Natural killer cell (primary cell): ENCODE results near the gene PRIMA1. TPM values are rescaled to one million over a fixed set of nuclear protein-coding genes. Genes with fewer than 3 reads are reported as not detected.

Source experiments
- ATAC-seq, 3 donors: fragments of 150-1000 bp in 2 of 3; fragments of 200-7000 bp in 1 of 3; cut with Tn5 transposase; 1 replicate in 1 of 3; 2 replicates in 2 of 3; pipeline ENCODE4 v1.10.0; 2021; ENCODE audit warnings: mild to moderate bottlenecking in 2 of 3, moderate library complexity in 2 of 3
- DNase-seq, 2 donors: peaks; one replicate each; pipeline versions ENCODE4 v3.0.0 to v3.0.0-alpha.2; 2013 to 2021; ENCODE audit warnings: mixed read lengths in 1 of 2
- H3K27ac ChIP-seq: one replicate; pipeline ENCODE4 v1.5.1; 2013; ENCODE audit warnings: mild to moderate bottlenecking, low read length
- H3K27me3 ChIP-seq: one replicate; pipeline ENCODE4 v1.6.1; 2013; ENCODE audit warnings: low read length; ENCODE audit not compliant: control insufficient read depth, insufficient read depth
- H3K36me3 ChIP-seq: one replicate; pipeline ENCODE4 v1.6.1; 2013; ENCODE audit warnings: low read length; ENCODE audit not compliant: control insufficient read depth, insufficient read depth
- H3K4me1 ChIP-seq: one replicate; pipeline ENCODE4 v1.6.1; 2013; ENCODE audit warnings: low read length; ENCODE audit not compliant: control insufficient read depth, insufficient read depth
- H3K4me3 ChIP-seq: one replicate; pipeline ENCODE4 v1.5.1; 2013; ENCODE audit warnings: low read length
- H3K9me3 ChIP-seq: one replicate; pipeline ENCODE4 v1.6.1; 2013; ENCODE audit warnings: low read length; ENCODE audit not compliant: control insufficient read depth, insufficient read depth
- H3K27ac Mint-ChIP-seq, 2 donors: one replicate each; pipeline ENCODE4 v1.8.0; 2022; ENCODE audit warnings: mild to moderate bottlenecking in 2 of 2, mixed read lengths in 2 of 2, moderate library complexity in 1 of 2
- H3K27me3 Mint-ChIP-seq, 2 donors: one replicate each; pipeline ENCODE4 v1.8.0; 2022; ENCODE audit warnings: low read depth in 2 of 2, mixed read lengths in 2 of 2
- H3K36me3 Mint-ChIP-seq: one replicate; pipeline ENCODE4 v1.8.0; 2022; ENCODE audit warnings: mixed read lengths
- H3K4me1 Mint-ChIP-seq, 2 donors: one replicate each; pipeline ENCODE4 v1.8.0; 2022; ENCODE audit warnings: mixed read lengths in 2 of 2
- H3K4me3 Mint-ChIP-seq: one replicate; pipeline ENCODE4 v1.8.0; 2022; ENCODE audit warnings: mild to moderate bottlenecking, moderate library complexity, mixed read lengths
- H3K9me3 Mint-ChIP-seq, 2 donors: one replicate each; pipeline ENCODE4 v1.8.0; 2022; ENCODE audit warnings: mixed read lengths in 2 of 2
- WGBS: methylation state at CpG from one replicate; pipeline ENCODE4 v1.1.7; 2013; ENCODE audit warnings: missing lambda C conversion rate; ENCODE audit not compliant: insufficient coverage; 5-methylcytosine and 5-hydroxymethylcytosine counted together
- intact Hi-C: fragments of 100-400 bp; cut with micrococcal nuclease; formaldehyde crosslinking; loops from one replicate; pipeline ENCODE4 v1.14.2; 2022
- total RNA-seq, 4 donors: library from RNA; stranded (reverse); fragments of 120-200 nt in 1 of 4; gene quantifications; one replicate each; pipeline versions ENCODE4 v1.2.3 to v1.2.4, GENCODE V29; 2013 to 2022
- TF ChIP-seq, protein P1 (sequence below): fragments of 200-600 bp; IDR thresholded peaks from one replicate; pipeline ENCODE4 v1.8.0; 2022; ENCODE audit warnings: antibody characterized with exemption

PRIMA1 gene
- total RNA-seq, 3 donors from 2014 or later (not counting 1 experiment from before 2014, with no cell fraction given): not detected

DNA sequence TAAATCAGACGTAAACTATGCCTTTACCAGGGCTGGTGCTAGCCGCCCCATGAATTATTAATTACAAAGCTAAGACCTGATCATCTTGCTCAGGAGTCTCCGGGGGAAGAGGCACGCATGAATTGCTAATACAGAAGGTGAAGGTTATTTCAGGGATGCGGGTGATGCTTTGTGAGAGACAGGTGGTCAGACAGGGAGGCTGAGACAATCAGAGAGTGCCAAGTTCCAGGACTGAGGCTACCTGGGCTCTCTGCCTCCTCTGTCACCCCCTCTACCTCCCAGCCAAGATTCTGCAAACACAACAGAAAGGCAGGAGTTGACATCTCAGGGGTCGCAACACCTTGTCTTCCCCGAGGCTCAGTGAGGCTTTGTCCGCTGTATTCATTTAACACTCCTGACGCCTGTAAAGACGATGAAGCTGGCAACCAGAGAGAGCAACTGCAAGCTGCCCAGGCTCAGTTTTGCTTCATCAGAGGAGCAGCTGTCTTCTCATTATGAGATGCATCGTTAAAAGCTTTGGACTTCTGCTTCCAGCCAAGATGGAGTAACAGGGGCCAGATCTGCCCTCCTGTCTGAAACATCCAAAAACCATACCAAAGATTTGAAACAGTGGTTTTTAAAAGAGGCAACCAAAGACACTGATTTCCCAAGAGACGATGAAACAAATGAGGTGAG is 46.6 kb downstream of the PRIMA1 start:
- no peak for ATAC-seq
- Histone ChIP-seq H3K9me3 (no peaks in the 10 kb centered on the region), H3K27me3 (no peaks in the 10 kb centered on the region), H3K27ac (no peak overlapping the region), H3K36me3 (no peaks in the 10 kb centered on the region), H3K4me3 (no peak overlapping the region), H3K4me1 (peaks cover 17% of the 10 kb centered on the region)
- 91% methylated on average over 12 of the region's 12 CpGs for WGBS
- Mint-ChIP-seq H3K27ac (no peak overlapping the region), H3K36me3 (no peaks in the 10 kb centered on the region), H3K27me3 (peaks cover 11 to 28% of the 10 kb centered on the region in 2 donors), H3K4me3 (no peak overlapping the region), H3K9me3 (no peaks in the 10 kb centered on the region), H3K4me1 (no peaks in the 10 kb centered on the region)
- DNase-seq: no peak
- TF ChIP-seq, protein P1, sequence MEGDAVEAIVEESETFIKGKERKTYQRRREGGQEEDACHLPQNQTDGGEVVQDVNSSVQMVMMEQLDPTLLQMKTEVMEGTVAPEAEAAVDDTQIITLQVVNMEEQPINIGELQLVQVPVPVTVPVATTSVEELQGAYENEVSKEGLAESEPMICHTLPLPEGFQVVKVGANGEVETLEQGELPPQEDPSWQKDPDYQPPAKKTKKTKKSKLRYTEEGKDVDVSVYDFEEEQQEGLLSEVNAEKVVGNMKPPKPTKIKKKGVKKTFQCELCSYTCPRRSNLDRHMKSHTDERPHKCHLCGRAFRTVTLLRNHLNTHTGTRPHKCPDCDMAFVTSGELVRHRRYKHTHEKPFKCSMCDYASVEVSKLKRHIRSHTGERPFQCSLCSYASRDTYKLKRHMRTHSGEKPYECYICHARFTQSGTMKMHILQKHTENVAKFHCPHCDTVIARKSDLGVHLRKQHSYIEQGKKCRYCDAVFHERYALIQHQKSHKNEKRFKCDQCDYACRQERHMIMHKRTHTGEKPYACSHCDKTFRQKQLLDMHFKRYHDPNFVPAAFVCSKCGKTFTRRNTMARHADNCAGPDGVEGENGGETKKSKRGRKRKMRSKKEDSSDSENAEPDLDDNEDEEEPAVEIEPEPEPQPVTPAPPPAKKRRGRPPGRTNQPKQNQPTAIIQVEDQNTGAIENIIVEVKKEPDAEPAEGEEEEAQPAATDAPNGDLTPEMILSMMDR: no peak
- intact Hi-C loops: no loop called here

DNA sequence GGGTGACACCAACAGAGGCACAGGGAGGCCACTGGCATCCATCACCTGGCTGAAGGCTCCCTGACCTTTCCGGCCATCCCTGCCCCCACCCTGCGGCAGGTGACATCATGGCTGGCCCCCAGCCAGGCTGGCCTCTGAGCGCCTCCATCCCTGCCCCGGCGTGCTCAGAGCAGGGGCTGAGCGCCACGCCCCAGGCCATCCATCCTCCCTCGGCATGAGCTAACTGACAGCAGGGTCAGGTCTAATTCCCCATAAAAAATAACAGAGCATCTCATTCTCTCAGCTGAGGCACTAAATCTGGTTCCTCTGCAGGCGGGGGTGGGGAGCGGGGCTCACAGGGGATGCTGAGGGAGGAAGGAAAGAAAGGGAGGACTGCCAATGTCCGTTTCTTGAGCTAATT is 50.7 kb downstream of the PRIMA1 start:
- Histone ChIP-seq H3K9me3 (no peaks in the 10 kb centered on the region), H3K4me1 (no peaks in the 10 kb centered on the region), H3K36me3 (no peaks in the 10 kb centered on the region), H3K4me3 (no peak overlapping the region), H3K27ac (no peak overlapping the region), H3K27me3 (no peaks in the 10 kb centered on the region)
- intact Hi-C loops: no loop called here
- peaks cover 9 to 29% of the 10 kb centered on the region in 2 donors for H3K27me3 Mint-ChIP-seq
- TF ChIP-seq, protein P1: no peak
- no peaks in the 10 kb centered on the region for H3K9me3 Mint-ChIP-seq
- H3K27ac Mint-ChIP-seq: no peak overlapping the region
- H3K36me3 Mint-ChIP-seq: no peaks in the 10 kb centered on the region
- H3K4me3 Mint-ChIP-seq: no peak overlapping the region
- H3K4me1 Mint-ChIP-seq: no peaks in the 10 kb centered on the region
- 83% methylated on average over 11 of the region's 11 CpGs for WGBS
- ATAC-seq (no peak), DNase-seq (no peak)

DNA sequence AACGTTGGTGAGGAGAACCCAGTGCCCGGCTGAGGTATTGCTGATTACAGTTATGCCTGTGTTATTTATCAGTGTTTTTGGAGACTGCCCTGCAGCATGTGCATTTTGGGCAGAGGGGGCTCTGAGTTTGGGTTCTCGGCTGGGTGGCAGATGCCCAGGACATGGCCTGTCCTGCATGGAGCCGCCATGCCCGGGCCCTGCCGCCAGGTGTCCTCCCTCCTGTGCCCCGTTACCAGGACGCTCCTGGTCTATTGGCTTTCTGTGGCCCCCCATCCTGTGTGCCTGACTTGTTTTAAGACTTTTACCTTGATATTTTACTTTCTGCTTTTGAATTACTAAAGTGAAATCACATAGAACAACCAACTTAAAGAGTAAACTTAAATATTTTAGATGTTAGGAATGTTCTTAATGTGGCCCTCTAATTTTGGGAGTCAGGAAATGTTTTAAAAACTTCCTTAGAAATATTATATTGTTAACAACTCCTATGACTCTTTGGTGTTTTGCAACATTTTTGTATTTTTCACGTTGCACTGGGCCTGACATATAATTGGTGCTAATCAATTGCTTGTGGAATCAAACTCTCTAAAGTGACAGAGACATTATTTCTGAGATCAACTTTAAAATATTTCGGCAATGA is 51.8 kb downstream of the PRIMA1 start:
- no peak overlapping the region for H3K27ac Mint-ChIP-seq
- DNase-seq (no peak), ATAC-seq (no peak)
- TF ChIP-seq, protein P1: no peak
- no peaks in the 10 kb centered on the region for H3K36me3 ChIP-seq
- no peaks in the 10 kb centered on the region for H3K9me3 ChIP-seq
- H3K36me3 Mint-ChIP-seq: no peaks in the 10 kb centered on the region
- intact Hi-C loops: no loop called here
- H3K27me3 Mint-ChIP-seq: peaks cover 3 to 19% of the 10 kb centered on the region in 2 donors
- no peaks in the 10 kb centered on the region for H3K4me1 Mint-ChIP-seq
- H3K27me3 ChIP-seq: no peaks in the 10 kb centered on the region
- H3K9me3 Mint-ChIP-seq: no peaks in the 10 kb centered on the region
- no peaks in the 10 kb centered on the region for H3K4me1 ChIP-seq
- H3K27ac ChIP-seq: no peak overlapping the region
- WGBS: 75% methylated on average over 9 of the region's 10 CpGs
- H3K4me3 Mint-ChIP-seq: no peak overlapping the region
- H3K4me3 ChIP-seq: no peak overlapping the region
